NCI-H510A (cell line): ENCODE results near the gene LFNG.
"Not testable (repeated sequence)": the region's sequence is repeated elsewhere in the genome, so short reads cannot be mapped to it uniquely, and the experiment has no call there.

Source experiments
- DNase-seq: peaks from one replicate; lab custom pipeline; 2025; lab: John Stamatoyannopoulos, UW

LFNG gene

GRCh38 chr7:2545746-2546425, 26.3 kb downstream of the LFNG start:
- DNase-seq = no peak

GRCh38 chr7:2546776-2547586, 27.4 kb downstream of the LFNG start:
- no peak for DNase-seq

DNA sequence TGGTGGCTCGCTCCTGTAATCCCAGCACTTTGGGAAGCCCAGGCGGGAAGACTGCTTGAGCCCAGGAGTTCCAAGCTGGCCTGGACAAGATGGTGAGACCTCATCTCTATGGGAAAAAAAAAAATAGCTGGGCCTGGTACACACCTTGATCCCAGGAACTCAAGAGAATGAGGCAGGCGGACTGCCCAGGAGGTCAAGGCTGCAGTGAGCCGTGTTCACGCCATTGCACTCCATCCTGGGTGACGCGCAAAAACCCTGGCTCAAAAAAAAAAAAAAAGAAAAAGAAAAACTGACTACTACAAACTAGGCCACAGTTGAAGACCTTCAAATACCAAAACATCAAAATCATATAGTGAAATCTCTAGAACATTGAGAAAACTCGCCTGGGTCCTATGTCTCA, 31.8 kb downstream of the LFNG start:
- DNase-seq = no peak

- no peak for DNase-seq
Observed at GRCh38 chr7:2553108-2553507, 33.5 kb downstream of the LFNG start.

GRCh38 chr7:2553831-2554581, 34.4 kb downstream of the LFNG start:
- DNase-seq = no peak

GRCh38 chr7:2554661-2555111, 35.1 kb downstream of the LFNG start:
- DNase-seq = no peak

DNA sequence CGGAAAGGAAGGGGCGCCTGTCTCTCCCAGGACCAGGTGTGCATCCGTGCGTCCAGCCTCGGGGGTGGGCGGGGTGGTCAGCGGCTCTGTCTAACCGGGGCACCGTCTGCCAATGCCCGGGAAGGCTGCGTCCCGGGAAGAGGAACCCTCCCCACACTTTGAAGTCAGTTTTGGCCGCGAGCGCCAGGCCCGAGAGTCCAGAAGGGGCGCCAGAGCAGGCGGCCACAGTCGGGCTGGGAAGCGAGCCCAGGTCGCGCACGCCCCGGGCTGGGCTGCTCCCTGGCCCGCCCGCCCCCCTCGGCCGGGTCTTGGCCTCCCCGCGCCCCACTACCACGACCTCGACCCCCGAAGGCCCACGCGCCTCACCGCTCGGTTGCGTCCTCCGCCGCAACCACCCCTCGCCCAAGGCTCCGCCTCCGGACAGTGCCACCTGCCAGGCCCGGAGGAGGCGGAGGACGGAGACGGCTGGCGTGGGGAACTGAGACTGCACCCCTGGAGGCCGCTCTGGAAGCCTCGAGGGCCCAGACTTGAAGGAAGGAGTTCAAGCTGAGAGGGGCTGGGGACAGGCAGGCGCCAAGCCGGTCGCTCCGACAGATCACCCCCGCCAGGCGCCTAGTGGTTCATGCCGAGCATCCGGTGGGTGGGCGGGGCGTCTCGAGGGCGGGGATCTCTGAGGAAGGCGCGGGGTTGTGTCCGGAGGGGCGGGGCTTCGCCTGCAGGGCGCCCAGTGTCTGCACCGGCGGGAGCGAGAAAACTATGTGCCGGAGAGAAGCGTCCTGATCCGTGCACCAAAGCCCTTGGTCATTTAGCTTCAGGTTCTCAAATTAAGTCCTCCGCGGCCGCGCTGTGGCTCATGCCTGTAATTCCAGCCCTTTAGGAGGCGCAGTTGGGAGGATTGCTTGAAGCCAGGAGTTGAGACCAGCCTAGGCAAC, 35.8 kb downstream of the LFNG start, which contains the start of gene BRAT1:
Gene BRAT1 (minus strand): TSS at position 404 of the 932 bp plus-strand sequence. CDS start 1,093 bp downstream, outside the sequence.
- peak; percentile 90 for DNase-seq

DNA sequence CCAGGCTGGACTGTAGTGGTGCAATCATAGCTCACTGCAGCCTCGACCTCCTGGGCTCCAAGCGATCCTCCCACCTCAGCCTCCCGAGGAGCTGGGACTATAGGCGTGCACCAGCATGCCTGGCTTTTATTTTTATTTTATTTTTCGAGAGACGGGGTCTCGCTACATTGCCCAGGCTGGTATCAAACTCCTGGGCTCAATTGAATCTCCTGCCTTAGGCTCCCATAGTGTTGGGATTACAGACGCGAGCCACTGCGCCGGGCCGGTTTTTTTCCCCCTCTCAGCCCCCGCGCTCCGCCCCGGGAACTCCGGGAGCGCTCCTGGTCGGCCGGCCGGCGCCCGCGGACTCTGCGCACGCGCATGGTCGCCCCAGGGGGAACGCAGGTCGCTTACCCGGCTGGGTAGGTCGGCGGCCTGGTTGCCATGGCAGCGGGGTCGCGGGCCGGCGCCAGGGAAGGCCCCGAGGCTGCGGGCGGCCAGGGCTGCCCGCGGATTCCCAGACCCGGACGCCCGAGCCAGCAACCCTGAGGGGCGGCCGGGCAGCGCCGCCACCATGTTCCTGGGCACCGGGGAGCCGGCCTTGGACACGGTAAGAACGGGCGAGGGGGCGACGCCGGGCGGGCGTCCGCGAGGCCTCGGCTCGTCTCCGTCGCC, 39.2 kb downstream of the LFNG start, which contains the start of gene IQCE:
Gene IQCE (plus strand): TSS at position 351 of the 654 bp plus-strand sequence. CDS start 203 bp downstream, at position 554.
- DNase-seq = peak; percentile 81

DNA sequence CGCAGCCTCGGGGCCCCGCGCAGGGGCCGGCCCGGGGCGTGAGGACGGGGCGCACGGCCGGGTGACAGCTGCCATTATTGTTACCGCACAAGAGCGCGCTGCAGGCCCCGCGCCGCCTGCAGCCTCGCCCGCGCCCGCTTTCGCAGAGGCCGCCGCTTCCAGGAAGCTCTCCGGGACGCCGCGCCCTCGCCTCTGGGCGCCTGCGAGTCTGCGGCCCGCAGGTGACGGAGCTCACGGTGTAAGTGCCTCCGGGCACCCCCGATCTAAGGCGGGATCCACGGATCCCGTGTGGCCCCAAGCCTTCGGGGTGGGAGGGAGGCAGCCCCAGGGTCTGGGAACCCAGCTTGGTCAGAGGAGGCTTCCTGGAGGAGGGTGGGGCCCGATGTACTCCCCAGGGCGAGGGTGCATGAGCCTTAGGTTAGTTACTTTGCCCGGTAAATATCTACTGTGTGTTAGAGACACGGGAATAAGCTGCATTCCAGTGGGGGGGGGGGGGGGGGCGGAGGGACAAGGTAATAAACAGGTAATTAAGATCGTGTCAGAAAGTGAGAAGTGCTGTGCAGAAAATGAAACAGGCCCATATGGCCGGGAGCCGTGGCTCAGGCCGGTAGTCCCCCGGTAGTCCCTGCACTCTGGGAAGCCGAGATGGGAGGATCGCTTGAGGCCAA, 39.8 kb downstream of the LFNG start:
- no peak for DNase-seq

GRCh38 chr7:2563955-2564354, 44.4 kb downstream of the LFNG start:
- DNase-seq = not testable (repeated sequence)

- no peak for DNase-seq
Observed at GRCh38 chr7:2564970-2565540, 45.5 kb downstream of the LFNG start.

- DNase-seq = no peak
Observed at GRCh38 chr7:2566348-2566889, 46.8 kb downstream of the LFNG start.

- DNase-seq = peak; percentile 61
Observed at GRCh38 chr7:2566890-2567678, 47.5 kb downstream of the LFNG start.

DNA sequence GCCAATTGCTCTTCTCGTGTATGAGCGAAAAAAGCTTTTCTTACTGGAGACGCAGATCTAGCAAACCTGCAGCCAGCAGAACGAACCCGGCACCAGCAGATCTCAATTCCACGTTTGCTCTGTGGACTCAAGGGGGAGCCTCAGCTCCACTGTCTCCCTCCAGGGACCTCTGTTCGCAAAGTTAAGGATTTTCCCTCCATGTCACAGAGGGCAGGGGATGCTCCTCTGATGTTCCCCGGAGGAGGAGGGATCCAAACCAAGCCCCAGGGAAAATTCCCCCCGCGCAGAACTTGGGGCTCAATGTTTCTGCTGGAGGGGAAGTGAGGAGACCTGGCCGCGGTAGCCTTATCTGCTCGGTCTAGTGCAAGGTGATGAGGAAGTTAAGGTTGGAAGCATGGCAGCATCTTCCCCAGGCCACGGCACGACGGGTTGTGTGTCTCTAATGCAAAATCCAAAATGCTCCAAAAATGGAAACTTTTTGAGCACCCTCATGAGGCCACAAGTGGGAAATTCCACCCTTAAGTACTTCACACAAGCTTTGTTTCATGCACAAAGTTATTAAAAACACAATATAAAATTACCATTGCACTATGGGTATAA, 48.2 kb downstream of the LFNG start:
- no peak for DNase-seq

DNA sequence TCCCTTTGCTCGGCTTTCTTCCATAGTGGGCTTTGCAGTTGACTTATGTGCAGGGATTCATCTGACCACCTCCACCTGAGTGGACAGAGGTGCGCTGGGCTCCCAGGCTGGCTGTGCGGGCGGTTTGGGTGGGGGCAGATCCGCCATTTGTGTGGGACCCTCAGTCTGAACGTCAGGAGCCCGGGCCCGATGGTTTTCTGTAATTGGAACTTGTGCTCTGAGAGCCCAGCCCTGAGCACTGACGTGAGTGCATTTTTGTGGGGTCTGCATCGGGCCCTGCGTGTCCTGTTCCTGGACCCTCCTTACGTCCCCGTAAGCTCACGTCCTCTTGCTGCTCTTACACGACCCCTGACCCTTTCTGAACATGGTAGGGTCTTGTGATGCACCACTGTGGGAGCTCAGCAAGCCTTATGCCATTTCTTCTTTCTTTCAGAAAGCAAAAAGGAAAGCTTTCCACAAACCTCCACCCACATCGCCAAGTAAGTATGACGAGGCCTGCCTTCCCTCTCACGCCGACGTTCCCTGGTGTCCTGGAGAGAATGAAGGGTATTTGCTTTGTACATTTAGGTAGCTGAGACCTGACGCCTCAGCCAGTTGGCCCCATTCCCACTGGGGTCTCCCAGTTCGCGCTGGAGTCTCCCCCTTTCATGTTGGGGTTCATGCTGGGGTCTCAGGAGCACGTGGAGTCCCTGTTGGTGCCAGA, 49.1 kb downstream of the LFNG start:
- no peak for DNase-seq

- no peak for DNase-seq
Observed at GRCh38 chr7:2569421-2569820, 49.8 kb downstream of the LFNG start.

GRCh38 chr7:2570021-2570420, 50.4 kb downstream of the LFNG start:
- DNase-seq = no peak

GRCh38 chr7:2571409-2571808, 51.8 kb downstream of the LFNG start:
- no peak for DNase-seq
